ENCODE measurements around the gene MSL1. TPM values are rescaled to one million over a fixed set of nuclear protein-coding genes. Genes with fewer than 3 reads are reported as not detected.

Gene MSL1
- polyA plus RNA-seq, 3 donors = 154 to 184 (median 157) TPM

- DNase-seq (ENCODE audit: low read depth in 3 of 3, low spot score in 2 of 3) = no peak
Measured at GRCh38 chr17:40103688-40104087, 18.1 kb upstream of the MSL1 start.

- no peak for DNase-seq (ENCODE audit: low read depth in 3 of 3, low spot score in 2 of 3)
Measured at GRCh38 chr17:40104594-40105486, 16.9 kb upstream of the MSL1 start.

DNA sequence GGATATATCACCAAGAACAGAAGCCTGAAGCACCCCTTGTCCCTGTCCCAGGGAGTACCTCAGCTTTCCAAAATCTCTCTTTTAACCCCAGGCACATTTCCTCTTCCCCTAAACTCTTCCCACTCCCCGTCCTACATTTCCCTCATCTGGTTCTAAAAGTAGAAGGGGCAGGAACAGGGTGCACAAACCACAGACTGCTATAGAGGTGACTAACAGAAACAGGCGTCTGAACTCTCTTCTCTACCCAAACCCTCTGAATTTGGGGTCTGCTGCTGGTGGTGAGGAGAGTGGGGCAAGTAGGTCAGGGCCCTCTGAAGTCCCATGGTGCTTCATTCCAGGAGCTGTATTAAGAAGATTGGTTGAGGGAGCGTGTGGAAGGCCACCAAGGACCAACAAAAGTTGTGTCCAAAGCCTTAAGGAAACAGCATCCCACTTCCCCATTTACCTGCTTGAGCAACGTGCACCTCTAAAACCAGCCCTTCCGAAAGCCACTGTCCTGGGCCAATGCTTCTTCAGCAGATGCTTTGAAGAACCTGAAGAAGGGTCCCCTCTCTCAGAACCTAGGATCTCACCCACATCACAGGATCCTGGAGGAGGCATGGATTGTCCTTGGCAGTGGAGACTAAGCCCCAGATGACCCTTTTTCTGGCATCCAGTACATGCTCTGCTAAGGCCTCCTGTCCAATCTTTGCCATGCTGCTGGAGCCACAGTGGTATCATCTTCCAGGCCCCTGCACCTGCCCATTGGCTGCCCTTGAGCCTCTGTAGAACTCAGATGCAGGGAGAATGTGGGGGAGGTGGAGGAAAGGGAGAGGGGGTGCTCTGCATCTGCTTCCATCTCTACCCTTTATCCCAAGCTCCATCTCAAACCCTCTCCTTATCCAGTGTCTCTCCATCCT lies 15.7 kb upstream of the MSL1 start:
- no peak for DNase-seq (ENCODE audit: low read depth in 3 of 3, low spot score in 2 of 3)

DNA sequence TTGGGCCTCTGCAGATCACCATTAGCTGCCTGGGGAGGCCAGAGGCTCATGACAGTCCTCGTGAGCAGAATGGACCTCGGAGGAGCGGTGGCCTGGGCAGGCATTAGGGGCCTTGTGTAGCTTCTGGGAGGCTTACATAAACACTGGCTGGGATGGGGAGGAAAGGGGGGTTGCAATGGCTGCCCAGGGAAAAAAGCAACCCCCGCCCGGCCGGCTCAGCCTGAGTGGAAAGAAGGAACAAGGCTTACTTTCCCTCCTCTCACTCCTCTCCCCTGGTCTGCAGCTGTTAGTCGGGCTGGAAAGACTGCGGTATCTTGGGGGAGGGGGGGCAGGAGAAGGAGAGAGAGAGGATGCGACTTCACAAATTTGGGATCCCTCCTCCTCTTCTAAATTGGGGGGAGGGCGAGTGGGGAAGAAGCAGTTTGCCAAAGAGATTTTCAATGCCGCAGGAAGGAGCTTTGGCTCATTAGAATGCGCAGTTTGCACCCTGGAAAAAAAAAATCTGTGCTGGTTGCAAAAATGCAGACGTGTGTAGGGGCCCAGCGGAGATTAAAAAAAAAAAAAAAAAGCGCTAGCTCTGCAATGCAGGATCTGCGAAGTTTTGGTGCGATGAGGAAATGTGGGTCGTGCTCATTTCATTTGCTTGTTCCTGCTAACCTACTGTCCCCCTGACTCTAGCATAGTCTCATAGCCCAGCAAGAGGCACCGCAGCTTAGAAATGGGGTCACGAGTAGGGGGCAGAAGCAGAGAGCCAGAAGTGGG lies 14.8 kb upstream of the MSL1 start:
- DNase-seq (ENCODE audit: low read depth in 3 of 3, low spot score in 2 of 3) = no peak

- DNase-seq (ENCODE audit: low read depth in 3 of 3, low spot score in 2 of 3) = no peak
Measured at GRCh38 chr17:40107522-40108174, 14.1 kb upstream of the MSL1 start.

DNA sequence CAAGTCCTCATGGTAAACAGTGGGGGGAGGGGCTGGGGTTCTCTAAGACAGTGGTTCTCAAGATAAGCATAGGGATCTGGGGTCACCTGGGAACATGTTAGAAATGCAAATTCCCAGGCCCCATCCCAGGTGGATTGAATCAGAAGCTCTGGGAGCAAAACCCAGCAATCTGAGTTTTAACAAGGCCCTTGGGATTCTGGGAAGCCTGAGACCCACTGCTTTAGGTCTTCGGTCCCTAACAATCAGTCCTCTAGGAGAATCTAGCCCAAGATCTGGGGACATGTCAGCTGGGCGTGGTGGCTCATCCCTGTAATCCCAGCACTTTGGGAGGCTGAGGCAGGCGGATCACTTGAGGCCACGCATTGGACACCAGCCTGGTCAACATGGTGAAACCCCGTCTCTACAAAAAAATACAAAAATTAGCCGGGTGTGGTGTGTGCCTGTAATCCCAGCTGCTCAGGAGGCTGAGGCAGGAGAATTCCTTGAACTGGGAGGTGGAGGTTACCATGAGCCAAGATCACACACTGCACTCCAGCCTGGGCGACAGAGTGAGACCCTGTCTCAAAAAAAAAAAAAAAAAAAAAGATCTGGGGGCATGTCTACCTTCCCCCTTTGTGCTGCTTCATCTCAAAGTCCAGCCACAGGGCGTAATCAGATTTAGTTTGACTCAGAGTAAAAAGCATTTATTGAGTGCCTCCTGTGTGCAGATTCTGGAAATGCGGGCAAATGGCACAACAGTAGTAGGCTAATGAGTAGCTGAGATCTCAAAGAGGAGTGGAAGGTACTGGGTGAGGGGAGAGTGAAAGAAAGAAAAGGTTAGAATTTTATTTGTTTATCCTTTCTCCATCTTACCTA lies 12.6 kb upstream of the MSL1 start:
- DNase-seq (ENCODE audit: low read depth in 3 of 3, low spot score in 2 of 3) = no peak

DNA sequence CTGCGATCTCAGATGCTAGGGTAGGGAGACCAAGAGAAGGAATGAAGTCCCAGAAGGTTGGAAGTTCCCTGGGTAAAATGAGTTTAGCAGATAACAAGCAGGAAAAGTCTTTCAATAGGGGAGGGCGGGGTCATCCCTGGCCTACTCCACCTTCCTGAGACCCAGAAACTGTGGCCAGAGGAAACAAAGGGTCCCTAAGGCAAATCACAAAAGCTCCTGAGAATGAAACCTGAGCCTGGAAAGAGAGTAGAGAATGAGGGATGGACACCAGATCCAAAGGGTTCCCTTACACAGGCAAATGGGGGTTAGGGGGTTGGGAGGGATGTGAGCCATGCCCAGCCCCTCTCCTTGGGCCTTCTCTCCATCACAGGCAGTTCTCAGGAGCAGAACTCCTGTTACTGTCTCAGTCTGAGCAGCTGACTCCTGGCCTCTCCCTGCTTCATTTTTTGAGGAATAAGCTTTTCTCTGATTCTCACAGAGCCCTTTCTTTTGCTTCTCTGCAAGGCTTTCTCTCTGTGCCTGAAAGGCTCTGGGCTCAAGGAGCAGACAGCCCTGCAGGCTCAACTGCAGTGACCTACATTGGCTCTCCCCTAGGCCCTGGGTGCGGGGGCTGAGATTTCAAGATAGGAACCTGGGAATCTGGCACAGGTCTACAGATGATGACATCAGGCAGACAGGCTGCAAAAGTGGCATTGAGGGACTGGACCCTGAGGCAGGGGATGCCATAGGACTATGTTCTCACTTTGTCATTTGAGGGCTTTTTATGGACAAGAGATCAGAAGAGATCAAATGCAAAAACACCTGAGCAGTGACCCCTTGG lies 11.5 kb upstream of the MSL1 start:
- DNase-seq (ENCODE audit: low read depth in 3 of 3, low spot score in 2 of 3) = no peak

DNA sequence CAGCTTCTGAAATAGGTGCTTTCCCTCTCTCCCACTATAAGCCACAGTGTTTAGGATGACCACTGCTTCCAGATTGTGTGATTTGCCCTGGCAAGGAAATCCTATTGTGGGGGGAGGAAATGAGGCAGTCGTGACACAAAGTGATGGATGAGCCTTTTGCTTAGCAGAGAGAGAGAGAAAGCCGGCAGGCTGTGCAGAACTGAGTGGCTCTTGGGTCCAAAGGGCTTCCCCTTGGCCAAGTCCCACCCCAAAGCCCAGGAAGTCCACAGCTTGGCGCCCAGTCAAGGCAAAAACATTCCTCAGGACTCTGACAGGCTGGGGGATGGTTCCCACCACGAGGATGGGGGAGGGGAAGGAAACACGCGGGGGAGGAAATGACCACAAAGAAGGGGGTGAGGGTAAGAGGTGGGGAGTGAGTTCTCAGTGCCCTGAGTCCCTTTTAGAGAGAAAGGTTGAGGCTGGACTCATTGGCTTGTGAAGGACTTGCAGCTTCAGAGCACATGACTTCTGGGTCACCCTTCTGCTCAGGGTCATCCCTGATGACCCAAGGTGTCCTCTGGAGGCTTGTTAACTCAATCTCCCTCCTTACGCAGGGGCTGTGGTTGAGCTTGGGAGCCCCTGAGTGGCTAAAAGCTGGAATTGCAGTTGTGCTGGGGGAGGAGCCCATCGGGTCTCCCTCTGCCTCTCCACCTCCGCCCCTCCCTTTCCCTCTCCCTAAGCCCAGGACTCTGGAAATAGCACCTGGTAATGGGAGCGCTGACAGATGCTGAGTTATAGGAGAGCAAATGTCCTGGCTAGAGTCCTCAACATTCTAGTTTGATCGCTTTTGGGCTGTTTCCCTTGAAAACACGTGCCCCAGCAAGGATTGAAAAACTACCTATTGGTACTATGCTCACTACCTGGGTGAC lies 10.3 kb upstream of the MSL1 start:
- DNase-seq (ENCODE audit: low read depth in 3 of 3, low spot score in 2 of 3) = peak in 2 of 3 donors; percentile 86 to 90

DNA sequence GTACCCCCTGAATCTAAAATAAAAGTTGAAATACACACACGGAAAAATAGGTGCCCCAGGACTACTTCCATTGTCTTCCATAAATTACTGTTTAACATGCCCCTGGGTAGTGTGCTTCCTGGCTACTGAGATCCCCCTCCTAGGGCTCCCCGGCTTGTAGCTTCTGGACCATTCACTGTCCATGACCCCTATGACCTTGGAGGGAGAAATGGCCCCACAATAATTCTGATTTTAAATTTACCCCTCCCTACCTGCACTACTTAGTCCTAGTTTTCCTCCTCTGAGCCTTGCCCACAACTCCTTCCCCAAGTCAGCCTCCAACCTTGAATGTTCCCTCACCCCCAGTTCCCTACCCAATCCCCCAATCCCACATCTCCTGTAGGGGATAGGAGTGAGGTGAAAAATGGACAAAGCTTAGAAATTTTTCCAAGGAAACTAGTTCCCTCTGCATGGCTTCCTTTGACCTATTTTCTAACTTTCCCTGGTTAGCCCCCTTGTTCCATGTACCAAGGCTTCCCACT lies 9.5 kb upstream of the MSL1 start:
- no peak for DNase-seq (ENCODE audit: low read depth in 3 of 3, low spot score in 2 of 3)

DNA sequence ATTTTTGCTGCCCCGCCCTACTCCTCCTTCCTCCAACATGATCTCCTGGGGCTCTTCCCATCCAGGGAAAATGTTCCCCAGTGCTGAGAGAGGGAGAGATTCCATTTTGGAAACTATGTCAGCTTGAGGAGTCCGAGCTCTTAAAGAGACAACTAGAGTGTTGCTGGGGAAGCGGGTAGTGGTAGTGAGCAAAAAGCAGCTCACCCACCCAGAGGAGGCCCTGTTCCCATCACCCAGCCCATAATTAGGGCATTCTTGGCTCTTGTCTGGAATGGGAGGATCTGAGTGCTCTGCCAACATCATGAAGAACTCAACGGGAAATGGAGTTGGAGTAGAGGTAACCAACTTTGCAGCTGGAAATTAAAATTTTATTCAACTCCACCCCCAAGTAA lies 9.1 kb upstream of the MSL1 start:
- no peak for DNase-seq (ENCODE audit: low read depth in 3 of 3, low spot score in 2 of 3)

DNA sequence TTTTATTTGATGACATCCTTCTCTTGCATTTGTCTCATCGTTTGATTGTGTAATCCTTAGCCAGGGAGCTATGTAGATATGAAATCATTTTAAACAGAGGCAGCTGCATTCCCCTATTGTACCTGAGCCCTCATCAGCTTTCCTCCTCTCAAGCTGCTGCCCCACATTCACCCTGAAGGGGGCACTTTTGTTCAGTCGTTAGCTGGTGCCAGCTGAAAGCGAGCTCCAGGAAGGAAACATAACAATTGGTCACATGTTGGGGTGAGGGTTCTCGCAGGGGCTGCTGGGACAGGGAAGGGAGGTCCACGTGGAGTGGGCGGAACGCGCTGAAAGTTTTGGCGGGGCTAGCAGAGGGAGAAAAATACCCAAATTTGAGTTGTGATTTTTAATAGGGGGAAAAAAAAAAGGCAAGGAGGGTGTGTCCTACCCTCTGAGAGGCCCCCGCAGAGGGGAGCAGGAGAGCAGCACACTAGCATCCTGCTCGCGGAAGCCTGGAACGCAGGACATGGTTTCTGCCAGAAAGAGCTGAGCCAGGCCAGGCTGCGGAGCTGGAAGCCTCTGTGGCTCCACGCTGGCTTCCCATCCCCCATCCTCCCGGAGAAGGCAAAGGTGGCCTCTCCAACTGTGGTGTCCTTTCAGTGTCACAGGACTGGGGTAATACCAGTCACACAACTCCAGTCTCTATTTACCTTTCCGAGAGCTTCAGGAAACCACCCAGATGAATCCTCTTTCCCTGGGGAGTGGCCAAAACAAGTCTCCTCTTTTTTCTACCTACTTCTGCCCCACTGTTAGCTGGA lies 8.5 kb upstream of the MSL1 start:
- DNase-seq (ENCODE audit: low read depth in 3 of 3, low spot score in 2 of 3) = peak in 2 of 3 donors; percentile 90 to 91

- DNase-seq (ENCODE audit: low read depth in 3 of 3, low spot score in 2 of 3) = no peak
Measured at GRCh38 chr17:40113907-40114245, 7.9 kb upstream of the MSL1 start.

GRCh38 chr17:40115101-40115436 lies 6.7 kb upstream of the MSL1 start:
- no peak for DNase-seq (ENCODE audit: low read depth in 3 of 3, low spot score in 2 of 3)

GRCh38 chr17:40122136-40122998 lies 596 bp downstream of the MSL1 start:
- no peak for DNase-seq (ENCODE audit: low read depth in 3 of 3, low spot score in 2 of 3)

DNA sequence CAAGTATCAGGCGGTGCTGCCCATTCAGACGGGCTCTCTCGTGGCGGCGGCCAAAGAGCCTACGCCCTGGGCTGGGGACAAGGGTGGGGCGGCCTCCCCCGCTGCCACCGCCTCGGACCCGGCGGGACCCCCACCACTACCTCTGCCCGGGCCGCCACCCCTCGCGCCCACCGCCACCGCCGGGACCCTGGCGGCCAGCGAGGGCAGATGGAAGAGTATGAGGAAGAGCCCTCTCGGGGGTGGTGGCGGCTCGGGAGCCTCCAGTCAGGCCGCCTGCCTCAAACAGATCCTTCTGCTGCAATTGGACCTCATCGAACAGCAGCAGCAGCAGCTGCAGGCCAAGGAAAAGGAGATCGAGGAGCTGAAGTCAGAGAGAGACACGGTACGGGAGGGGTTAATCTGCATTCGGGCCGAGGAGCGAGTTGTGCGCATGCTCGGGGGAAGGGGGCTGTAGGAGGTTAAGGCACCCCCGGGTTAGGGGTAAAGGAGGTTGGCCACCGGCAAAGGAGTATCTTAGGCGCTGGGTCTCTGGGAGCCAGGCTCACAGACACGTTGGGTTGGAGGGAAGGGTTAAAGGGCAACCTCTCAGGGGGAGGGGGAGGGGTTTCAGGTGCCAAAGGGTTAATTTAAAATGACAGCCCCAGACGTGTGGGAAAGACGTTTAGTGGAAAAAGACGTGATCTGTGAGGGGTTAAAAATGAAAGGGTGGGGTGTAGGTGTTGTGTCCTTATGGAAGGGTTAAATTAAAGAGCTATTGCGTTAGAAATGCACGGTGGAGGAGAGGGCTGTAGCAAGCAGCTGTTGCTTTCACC lies 1.4 kb downstream of the MSL1 start:
- DNase-seq (ENCODE audit: low read depth in 3 of 3, low spot score in 2 of 3) = no peak
